NCI-H2196 treated with DMSO at 0.1 percent for 48 hours (cell line): ENCODE results near the gene SNX8.

Experiments used
- DNase-seq: peaks from one replicate; lab custom pipeline; 2025; ENCODE audit not compliant: unreplicated experiment; lab: John Stamatoyannopoulos, UW

The SNX8 gene

DNA sequence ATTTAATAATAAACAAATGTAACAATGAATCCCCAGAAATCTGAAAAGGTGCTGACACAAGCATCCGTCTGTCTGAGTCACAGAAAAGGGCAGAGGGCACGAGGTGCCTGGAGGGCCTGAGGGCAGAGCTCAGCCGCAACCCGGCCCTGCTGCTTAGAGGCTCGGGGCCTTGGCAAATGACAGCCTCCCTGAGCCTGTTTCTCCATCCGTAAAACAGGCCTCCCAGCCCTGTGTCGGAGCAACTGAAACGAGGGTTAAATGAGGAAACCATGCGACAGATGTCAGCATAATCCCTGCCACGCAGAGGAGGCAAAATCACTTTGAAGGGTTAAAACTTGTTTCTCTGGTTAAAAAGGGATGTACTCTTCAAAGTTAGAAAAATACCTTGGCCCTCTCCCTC, 47.3 kb downstream of the SNX8 start:
- DNase-seq, result no peak

DNA sequence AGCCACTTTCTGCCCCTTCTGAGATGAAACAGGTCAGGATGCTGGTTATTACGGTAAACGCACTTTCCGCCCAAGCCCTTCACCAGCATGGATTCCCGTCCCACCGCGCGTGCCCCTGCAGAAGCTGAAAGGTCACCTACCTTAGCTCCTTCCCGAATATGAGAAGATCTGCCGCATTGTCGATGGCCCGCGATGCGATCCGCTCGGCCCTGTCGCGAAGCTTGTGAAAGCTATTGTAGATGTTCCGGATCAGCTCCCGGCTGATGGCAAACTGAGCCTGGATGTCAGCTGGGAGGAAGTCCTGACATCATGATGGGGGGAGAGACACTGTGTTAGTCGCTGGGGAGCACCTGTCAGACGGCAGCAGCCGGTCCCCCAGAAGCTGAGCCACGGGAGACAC, 50.1 kb downstream of the SNX8 start:
- no peak for DNase-seq

DNA sequence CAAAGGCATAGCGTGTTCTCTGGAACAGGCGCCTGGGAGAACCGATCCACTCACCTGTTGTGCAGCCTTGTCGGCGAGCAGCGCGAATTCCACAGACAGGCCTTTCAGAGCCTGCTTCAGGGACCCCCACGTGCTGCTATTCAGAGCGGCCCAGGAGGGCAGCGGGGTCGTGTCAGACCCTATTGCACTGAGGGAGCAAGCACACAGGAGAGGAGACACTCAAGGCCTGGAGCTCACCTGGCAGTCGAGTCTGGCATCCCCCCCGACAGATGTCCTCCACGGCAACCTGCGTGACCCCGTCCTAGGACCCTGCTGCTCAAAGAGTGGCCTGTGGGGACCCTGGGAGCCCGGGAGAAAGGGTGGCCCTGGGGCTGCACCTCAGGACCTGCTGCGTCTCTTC, 51.1 kb downstream of the SNX8 start:
- DNase-seq, result no peak

DNA sequence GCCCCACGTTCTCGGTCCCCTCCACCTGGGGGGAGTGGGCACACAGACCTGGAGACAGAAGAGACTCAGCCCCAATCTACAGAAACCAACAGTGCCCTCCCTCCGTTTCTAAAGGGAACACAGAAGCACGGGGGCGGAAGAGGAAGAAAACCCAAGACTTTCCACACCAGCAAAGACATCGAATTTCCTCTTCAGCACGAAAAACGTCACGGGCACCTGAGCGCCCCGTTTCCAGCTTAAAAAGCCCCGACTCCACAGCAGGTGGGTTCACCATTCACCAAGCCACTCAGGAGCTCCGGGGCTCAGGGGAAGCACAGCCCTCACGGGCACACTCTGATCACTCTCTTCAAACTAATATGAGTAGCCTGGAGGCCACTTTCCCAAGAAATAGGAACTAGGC, 52.6 kb downstream of the SNX8 start:
- DNase-seq, result no peak

DNA sequence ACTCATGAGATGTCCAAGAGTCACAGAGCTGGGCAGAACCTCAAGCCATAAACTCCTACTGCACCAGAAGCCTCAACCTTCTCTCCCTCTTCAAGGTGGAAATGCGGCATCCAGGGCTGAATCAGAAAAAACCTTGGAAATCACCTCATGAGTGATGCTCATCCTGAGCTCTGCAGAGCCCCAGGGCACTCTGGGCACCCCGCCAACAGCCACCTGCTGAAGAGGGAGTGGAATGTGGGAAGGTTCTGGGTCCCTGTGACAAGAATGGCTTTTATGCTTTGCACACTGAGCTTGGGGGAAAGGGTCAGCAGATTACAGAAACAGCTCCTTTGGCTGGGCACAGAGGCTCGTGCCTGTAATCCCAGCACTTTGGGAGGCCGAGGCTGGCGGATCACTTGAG, 53.4 kb downstream of the SNX8 start:
- peak; percentile 22 for DNase-seq

DNA sequence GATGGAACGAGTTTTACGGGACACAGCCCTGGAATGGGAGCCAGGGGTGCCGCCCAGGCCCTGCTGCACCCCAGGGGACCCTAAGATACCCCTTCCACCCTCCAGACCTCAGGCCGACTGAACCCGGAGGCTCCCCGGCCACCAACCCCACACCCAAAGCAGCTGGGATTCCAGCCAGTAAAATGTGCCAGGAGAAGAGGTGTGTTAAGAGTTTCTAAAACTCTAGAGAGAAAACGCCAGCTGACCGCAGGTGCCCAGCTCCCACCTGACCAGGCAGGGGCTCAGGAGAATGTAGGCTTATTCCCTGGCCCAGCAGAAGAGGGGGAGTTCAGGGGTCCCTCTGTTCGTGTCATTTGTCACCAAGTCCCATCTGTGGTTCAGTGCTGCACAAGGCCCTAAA, 54.8 kb downstream of the SNX8 start:
- no peak for DNase-seq

DNA sequence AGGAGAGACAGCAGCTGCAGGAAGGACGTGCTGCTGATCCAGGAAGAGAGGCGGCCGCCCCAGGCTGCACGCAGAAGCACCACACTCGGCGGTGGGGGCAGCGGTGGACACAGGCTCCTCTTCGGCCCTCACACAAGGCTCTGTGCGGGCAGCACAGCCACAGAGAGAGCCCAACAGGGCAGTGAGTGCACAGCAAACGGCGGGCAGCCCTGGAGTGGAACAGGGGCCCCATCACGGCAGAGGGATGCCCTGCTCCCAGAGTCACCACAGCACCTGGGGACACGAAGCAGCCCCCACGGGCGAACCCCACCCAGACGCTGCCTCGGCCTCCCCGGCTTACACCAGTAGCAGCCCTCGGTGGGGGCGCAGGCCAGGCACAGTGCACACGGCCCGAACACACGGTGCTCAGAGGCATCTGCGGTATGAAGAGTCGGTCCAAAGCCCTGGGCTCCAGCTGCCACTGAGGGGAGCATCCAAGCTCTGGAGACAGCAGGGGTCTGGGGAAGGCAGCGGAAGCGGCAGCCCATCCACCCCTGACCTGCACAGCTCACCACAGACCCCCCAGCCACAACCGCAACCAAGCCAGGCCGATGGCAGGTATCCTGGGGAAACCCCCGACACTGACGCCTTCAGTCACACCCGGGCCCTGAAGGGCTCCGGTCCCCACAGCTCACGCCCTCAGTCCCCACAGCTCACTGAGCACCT, 55.4 kb downstream of the SNX8 start:
- no peak for DNase-seq

DNA sequence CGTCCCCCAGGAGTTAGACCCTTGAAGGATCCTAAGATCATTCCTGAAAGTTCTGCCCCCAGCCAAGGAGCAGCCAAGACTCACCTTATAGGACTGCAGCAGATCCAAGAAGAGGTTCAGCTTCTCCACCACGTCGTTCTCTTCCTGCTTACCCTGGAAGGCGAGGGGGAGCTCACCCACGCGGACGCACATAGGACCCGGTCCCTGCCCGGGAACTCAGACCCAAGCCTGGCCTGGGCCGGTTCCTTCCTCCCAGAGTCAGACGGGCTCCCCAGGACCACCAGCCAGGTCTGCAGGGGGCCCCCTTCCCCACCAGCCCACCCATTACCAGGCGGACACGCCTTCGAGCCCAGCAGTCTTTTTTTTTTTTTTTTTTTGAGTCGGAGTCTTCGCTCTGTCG, 56.6 kb downstream of the SNX8 start:
- DNase-seq, result no peak

DNA sequence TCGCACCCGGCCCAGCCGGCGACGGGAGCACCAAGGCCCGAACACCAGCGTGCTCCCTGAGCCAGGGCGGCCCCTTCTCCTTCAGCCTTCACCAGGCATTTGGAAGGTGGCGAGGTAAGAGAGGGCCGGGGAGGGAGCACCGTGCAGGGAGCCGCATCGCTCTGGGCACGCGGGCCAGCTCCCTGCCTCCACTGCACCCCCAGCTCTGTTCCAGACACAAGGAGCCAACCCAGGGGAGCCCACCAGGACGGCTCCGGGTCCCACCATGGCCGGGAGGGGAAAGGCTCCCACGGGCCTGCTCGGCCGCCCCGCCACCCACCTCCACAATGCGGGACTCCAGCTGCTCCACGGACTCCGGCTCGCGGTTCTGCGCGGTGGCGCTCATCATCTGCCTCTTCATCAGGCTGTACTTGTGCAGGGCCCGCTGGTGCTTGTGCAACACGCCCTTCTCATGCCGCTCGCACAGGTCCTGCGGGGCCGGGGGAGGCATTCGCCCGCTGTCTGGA, 57.1 kb downstream of the SNX8 start:
- DNase-seq, result no peak

DNA sequence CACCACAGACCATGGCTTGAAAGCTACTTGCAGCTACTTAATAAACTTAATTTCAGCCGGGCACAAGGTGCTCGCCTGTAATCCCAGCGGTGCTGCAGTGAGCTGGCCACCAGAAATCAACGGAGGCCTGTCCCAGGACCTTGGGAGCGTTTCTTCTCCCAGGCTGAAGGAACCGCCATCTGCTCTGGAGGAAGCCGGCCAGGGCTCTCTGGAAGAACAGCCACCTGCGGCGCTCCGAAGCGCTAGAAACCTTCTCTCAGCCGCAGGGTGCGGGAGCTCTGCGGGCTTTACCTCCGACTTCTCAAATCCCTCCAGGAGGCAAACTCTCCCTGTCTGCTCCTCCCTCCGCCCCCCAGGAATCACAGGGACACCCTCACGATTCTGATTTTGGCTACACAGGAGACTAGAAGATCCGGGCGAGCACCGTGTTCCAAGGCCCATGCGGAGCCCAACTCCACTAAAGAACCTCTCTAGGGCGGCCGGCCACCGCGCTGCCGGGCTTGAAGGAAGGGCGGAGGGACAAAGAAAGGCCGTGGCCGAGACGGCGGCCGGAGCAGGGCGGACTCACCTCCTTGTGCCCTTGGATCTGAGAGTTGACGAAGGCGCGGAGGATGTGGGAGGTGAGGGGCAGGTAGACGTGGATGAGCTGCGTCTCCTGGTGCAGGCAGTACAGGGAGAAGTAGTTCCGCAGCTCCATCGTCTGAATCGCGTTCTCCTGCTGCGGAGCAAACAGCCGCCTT, 57.8 kb downstream of the SNX8 start:
- DNase-seq, result no peak

DNA sequence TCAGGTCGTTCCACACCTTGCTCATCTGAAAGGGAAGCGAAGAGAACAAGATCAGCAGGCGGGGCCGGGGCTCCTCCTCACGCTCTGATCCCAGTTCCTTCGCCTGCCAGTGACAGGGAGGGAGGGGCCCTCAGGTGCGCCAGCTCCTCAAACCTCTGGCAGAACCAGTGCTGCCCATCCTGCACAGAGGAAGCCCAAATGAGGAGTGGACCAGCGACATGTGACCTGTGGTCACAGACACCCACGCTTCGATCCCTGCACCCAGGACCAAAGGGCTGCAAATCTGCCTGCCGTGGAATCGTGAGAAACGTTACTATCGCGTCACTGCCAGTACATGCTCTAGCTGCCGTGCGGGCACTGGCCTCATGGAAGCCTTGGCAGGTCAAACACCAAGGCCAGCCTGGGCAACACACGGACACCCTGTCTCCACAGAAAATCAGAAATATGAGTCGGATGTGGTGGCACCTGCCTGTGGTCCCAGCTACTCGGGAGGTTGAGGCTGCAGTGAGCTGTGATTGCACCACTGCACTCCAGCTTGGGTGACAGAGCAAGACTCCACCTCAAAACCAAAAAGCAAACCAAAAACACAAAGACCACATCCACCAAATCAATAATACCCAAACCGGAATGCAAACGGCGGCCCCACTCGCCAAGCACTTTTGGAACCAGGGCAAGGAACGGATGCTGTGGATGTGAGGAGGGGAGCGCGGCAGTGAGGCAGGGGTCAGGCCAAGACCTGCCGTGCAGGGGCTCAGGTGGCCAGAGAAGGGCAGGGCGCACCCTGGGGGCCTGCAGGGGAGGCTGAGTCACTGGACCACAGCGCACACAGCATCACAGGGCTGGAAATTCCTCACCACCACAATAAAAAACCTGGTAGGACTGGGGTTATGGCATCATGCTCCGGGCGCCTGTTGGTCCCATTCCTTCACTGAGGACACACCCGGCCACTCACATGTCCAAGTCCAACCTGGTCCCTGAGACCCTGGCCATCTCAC, 58.8 kb downstream of the SNX8 start:
- no peak for DNase-seq

DNA sequence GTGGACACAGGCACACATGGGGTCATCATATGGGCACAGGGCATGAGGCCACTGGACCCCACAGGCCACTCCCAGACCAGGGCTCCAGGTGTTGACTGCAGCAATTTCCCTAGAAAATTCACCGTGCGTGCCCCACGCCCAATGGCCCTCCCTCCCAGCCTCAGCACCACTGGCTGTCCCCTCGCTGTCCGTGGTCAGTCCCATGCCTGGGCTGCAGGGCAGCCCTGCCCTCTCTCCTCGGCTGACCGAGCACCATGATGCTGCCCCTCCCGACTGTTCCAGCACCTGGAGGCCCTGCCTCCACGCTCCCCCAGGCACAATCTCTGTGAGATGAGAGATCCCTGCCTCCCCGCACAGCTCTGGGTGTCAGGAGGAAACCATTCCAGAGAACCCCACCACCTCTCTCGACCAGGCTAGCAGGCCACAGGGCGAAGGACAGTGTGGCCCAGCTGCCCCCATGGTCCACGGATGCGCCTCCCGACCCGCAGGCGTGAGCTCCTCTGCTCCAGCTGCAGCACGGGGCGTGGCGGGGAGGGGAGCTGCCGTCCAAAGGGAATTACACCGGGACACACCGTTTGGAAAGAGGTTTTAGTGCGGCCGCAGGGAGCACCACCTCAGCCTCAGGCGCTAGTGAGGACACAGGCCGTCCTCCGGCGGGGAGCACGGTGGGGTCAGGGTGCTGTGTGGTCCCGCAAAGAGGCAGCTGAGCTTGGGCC, 59.7 kb downstream of the SNX8 start:
- no peak for DNase-seq

DNA sequence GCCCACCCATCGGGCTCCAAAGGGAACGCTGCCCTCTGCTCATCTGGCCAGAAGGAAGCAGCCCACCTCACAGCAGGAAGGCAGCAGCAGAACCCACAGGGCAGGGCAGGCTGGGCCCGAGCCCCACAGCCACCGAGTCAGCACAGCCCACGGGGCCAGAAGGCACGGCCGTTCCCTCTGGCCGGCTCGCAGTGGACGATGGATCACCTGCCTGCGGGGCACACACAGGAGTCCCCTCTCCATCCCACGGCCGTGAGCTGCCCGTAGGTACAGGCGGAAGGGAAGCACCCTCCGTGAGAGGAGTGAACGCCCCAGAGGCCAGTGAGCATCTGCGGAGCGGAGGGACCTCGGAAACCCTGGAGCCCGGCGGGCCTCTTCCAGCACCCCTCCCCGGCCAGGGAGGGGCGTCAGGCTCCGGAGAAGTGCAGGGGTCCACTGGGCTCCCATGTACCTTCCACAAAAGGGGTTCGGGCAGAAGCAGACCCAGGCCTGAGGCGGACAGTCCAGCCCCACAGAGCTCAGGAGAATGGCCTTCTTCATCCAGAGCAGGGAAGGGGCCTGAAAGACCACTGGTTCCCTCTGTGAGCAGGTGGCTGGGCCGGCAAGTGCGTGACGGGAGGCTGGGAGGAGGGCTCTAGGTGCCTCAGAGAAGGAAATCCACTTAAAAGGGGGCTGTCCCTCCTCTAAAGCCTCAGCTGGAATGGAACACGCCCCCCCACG, 60.6 kb downstream of the SNX8 start:
- DNase-seq, result no peak

DNA sequence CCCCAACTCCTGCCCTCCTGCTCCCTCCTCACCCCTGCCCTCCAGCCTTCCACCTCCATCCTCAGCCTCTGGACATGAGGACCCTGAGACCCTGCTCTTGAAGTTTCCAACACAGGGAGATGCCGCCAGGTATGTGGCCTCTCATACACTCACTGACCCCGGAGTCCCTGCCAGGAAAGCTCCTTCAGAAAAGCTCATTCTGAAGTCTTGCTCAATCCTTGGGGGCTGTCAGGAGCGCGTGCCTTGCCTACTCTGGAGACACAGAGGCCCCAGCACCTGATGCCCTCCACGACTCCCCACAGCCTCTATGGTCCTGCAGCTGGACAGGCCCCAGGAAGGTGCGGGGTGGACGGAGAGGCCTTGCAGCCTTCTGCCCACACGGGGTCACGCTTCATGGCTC, 61.2 kb downstream of the SNX8 start:
- no peak for DNase-seq

DNA sequence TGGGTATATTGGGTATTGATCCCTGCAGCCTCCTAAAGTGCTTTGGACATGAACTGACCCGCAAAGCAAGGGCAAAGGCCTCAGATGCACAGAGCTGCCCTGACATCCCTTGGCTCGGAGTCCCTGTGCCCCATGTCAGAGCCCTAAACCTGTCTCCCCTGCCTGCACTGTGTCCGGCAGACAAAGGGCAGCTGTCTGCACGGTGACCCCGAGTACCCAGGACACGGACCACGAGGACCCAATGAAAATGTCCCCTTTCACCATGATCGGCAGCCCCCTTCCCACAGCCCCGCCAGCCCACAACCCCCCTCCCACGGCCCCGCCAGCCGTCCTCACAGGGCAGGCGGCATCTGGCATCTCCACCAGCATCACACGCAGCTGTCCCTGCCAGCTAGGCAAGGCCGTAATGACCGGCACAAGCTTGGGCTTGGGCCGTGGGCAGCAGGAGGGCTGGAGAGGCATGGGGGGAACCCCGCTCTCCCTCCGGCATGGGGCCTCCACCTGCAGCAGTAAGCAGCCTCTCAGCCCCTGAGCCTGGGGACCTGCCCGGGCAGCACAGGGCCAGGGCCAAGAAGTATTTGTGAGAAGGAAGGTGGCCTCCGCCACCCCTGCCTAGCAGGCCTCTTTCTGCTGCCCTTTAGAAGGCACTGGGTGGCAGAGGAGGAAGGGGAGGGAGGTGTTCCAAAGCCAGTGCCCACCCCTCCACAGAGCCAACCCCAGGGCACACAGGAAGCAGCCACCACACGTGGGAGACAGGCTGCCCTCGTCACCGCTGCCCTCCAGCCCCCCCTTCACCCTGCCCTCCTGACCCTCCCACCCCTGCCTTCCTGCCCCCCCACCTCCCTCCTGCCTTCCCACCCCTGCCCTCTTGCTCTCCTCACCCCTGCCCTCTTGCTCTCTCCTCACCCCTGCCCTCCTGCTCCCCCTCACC, 62.1 kb downstream of the SNX8 start:
- no peak for DNase-seq

DNA sequence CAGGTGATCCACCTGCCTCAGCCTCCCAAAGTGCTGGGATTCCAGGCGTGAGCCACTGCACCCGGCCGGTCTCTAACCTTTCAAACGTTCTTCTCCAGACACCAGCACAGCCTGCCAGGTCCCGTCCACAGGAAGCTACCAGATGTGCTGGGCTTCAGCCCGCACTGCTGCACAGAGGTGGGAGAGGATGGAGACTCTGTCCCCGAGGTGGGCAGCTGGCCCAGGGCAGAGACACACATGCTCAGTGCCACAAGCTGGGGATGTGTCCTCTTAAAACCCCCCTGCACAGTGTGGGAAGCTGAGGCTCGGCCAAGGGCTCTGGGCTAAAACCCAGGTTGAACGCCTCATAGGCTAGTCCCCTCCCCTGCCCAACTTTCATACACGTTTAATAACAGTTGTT, 62.9 kb downstream of the SNX8 start:
- DNase-seq, result no peak

DNA sequence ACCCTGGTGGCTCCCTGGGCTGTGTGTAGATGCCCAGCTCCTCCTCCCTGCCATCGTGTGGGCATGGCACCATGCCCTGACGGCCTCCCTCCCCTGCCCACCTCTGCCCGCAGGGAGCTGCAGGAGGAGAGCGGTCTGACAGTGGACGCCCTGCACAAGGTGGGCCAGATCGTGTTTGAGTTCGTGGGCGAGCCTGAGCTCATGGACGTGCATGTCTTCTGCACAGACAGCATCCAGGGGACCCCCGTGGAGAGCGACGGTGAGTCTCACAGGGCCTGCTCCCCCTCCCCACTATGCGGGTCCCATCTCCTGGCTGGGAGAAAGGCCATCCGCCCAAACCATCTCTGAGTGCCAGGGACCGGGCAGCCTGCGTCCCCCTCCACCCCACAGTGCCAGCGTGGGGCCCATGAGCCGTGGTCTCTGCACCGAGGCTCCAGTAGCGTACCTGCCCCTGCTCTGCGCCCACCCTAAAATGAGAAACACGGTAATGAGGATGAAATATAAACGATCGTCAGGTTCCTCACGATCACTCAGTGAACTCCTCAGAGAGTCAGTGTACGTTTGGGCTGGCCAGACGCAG, 64.4 kb downstream of the SNX8 start:
- DNase-seq, result no peak

DNA sequence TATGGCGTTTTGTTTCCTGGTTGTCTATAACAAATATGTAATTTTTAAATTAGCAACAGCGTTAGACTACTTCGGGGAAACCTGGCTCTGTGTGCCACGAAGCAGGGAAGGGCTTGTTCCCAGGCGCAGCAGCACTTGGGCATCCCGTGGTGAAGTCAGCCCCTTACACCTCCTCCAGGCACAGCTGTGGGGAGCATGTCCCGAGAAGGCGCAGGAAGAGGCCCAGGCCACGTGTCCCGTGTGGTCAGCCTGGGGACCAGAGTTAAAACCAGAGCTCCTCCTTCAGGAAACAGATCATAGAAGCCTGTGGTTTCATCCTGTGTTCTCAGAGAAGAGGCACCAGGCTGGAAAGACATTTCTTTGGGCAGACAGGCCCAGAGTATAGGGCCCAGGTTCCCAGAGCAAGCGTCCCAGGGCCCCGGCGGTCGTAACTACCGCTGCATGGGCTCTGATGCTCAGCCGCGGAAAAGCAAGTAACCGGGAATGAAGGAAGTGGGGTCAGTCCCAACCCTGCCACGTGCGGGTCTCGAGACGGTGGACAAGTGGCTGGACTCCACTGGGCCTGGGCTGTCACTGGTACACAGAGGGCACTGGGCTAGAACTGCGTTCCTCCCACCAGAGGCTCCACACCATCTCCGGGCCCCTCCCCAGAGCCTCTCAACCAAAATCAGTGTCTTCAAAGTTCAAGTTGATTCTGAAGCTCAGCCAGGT, 65.1 kb downstream of the SNX8 start:
- no peak for DNase-seq
